Nephron progenitor cell (in vitro differentiated cells): Measurements from ENCODE around the gene KCNQ1.

Experiments
- DNase-seq: peaks from one replicate; pipeline ENCODE4 v3.0.0; 2021
- H3K27ac Mint-ChIP-seq: 2 replicates; pipeline ENCODE4 v1.8.0; 2021; ENCODE audit warnings: mild to moderate bottlenecking, moderate library complexity, mixed read lengths
- H3K27me3 Mint-ChIP-seq: 2 replicates; pipeline ENCODE4 v1.8.0; 2021; ENCODE audit warnings: mild to moderate bottlenecking, low read depth, mixed read lengths; ENCODE audit not compliant: poor library complexity
- H3K36me3 Mint-ChIP-seq: 2 replicates; pipeline ENCODE4 v1.8.0; 2021; ENCODE audit warnings: low read depth, mixed read lengths
- H3K4me1 Mint-ChIP-seq: 2 replicates; pipeline ENCODE4 v1.8.0; 2021; ENCODE audit warnings: mixed read lengths
- H3K4me3 Mint-ChIP-seq: 2 replicates; pipeline ENCODE4 v1.8.0; 2021; ENCODE audit warnings: mild to moderate bottlenecking, moderate library complexity, mixed read lengths
- H3K9me3 Mint-ChIP-seq: 2 replicates; pipeline ENCODE4 v1.8.0; 2021; ENCODE audit warnings: mild to moderate bottlenecking, moderate library complexity, mixed read lengths
- TF ChIP-seq, protein P1 (sequence below): fragments of 200-600 bp; sonication (generic); IDR thresholded peaks from 2 replicates; pipeline ENCODE4 v1.5.0; 2021; ENCODE audit warnings: antibody characterized with exemption

KCNQ1 gene

DNA sequence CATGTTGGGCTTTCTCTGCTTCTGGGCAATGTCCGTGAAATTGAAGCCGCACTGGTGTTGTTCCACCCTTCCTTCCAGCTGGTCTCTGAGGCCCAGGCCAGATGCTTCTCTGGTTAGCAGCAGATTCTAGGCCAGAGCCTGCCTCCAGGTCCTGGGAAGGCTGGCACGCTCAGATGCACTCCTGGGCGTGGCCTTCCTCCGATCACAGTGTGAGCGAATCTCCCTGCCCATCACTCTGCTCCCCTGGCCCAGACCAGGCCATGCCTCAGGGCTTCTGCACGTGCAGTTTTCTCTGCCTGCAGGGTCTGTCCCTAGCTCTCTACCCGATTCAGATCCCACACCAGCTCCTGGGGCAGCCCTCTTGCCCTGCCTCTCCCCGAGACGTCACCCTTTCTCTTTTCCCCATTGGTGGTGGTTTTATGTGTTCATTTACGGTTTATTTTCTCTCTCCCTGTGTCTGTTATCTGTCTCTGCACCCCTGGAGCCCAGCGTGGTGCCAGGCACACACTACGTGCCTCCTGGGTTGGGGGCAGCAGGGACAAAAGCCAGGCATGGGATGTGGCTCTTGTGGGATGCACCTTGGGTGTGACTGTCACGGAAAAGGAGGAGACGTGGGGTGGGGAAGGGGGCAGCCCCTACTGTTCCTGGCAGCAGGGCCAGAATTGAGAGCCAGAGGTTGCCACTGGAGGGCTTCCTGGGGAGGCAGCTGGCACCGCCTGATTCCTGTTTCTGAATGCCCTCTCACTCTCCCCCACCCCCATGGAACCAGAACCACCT, 66.0 kb downstream of the KCNQ1 start:
- DNase-seq, result no peak
- no peaks in the 10 kb centered on the region for H3K9me3 Mint-ChIP-seq

GRCh38 chr11:2511421-2512369, 66.9 kb downstream of the KCNQ1 start:
- no peak overlapping the region for H3K27ac Mint-ChIP-seq
- no peaks in the 10 kb centered on the region for H3K36me3 Mint-ChIP-seq
- H3K27me3 Mint-ChIP-seq, result peaks cover 30% of the 10 kb centered on the region
- H3K4me3 Mint-ChIP-seq, result no peak overlapping the region
- DNase-seq, result no peak
- TF ChIP-seq, protein P1, sequence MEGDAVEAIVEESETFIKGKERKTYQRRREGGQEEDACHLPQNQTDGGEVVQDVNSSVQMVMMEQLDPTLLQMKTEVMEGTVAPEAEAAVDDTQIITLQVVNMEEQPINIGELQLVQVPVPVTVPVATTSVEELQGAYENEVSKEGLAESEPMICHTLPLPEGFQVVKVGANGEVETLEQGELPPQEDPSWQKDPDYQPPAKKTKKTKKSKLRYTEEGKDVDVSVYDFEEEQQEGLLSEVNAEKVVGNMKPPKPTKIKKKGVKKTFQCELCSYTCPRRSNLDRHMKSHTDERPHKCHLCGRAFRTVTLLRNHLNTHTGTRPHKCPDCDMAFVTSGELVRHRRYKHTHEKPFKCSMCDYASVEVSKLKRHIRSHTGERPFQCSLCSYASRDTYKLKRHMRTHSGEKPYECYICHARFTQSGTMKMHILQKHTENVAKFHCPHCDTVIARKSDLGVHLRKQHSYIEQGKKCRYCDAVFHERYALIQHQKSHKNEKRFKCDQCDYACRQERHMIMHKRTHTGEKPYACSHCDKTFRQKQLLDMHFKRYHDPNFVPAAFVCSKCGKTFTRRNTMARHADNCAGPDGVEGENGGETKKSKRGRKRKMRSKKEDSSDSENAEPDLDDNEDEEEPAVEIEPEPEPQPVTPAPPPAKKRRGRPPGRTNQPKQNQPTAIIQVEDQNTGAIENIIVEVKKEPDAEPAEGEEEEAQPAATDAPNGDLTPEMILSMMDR, result no peak
- H3K9me3 Mint-ChIP-seq, result no peaks in the 10 kb centered on the region
- peaks cover 5% of the 10 kb centered on the region for H3K4me1 Mint-ChIP-seq

More for the DNA sequence above, 66.0 kb downstream of the KCNQ1 start:
- no peak overlapping the region for H3K27ac Mint-ChIP-seq
- H3K4me1 Mint-ChIP-seq, result peaks cover 5% of the 10 kb centered on the region
- no peak overlapping the region for H3K4me3 Mint-ChIP-seq
- TF ChIP-seq, protein P1, result no peak
- peaks cover 39% of the 10 kb centered on the region for H3K27me3 Mint-ChIP-seq
- H3K36me3 Mint-ChIP-seq, result no peaks in the 10 kb centered on the region

DNA sequence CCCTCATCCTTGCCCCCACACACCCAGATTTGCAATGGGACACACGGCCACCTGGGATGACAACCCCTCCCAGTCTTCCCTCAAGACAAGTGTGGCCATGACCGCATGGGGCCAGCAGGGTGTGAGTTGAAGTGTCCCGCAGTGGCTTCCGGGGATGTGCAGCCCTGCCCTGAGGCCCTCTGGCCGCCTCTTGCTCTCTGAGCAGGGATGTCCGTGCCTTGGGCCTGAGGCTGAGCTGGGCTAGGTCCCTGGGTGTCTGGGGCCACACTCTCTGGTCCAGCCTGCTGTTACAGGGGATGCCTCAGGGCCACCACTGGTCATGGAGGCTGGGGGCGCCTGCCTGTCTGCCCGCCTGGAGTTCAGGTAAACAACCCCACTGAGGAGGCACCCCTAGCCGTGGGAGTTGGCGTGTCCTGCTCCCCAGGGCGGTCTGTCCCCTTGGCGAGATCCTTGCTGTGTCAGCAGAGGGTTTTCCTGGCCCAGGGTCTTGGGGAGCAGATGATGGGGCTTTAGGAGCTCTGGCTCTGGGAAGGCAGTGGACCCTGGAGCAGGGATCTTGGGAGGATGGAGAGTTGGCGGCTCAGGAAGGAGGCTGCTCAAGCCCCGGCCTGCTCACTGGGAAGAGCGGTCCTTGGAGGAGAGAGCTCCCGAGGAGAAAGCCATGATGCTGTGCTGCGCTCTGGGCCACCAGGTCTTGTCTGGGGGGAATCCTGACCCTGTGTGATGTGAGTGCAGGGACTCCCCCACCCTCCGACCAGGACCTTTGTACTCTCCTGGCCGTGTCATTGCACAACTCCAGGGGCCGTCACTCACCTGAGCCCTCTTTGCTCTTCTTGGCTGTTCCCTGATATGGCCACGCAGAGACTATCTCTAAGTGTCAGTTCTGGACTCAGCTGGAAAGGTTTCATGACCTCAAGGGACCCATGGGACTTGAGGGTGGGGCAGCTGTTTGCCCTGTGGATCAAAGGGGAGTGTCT, 67.9 kb downstream of the KCNQ1 start:
- H3K4me1 Mint-ChIP-seq, result peaks cover 5% of the 10 kb centered on the region
- no peaks in the 10 kb centered on the region for H3K9me3 Mint-ChIP-seq
- no peak for DNase-seq
- H3K27ac Mint-ChIP-seq, result no peak overlapping the region
- H3K4me3 Mint-ChIP-seq, result no peak overlapping the region
- H3K36me3 Mint-ChIP-seq, result no peaks in the 10 kb centered on the region
- TF ChIP-seq, protein P1, result no peak
- peaks cover 20% of the 10 kb centered on the region for H3K27me3 Mint-ChIP-seq

DNA sequence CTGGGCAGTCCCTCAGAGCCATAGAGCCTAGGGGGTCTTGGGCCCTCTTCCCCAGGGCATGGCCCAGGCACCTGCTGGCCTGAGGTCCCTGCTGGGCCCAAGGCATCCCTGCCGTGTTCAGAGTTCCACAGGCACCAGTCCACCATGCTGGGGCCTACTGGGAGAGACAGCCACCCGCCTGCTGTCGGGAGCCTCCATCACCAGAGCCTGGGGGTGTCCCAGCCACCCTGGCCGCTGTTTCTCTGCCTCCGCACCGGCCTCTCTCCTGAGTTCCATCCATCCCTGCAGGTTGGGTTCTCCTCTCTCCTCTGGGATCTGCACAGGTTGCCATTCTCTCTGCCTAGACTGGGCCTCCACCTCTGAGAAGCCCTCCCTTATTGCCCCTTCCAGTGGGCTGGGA, 68.6 kb downstream of the KCNQ1 start:
- Mint-ChIP-seq H3K4me1 (peaks cover 5% of the 10 kb centered on the region), H3K9me3 (no peaks in the 10 kb centered on the region), H3K36me3 (no peaks in the 10 kb centered on the region), H3K4me3 (no peak overlapping the region), H3K27me3 (peaks cover 12% of the 10 kb centered on the region), H3K27ac (no peak overlapping the region)
- TF ChIP-seq, protein P1, result no peak
- DNase-seq, result no peak

GRCh38 chr11:2515401-2516275, 70.8 kb downstream of the KCNQ1 start:
- TF ChIP-seq, protein P1, result no peak
- H3K27ac Mint-ChIP-seq, result no peak overlapping the region
- DNase-seq, result no peak
- H3K4me1 Mint-ChIP-seq, result peaks cover 4% of the 10 kb centered on the region
- no peak overlapping the region for H3K4me3 Mint-ChIP-seq
- H3K9me3 Mint-ChIP-seq, result no peaks in the 10 kb centered on the region
- no peaks in the 10 kb centered on the region for H3K36me3 Mint-ChIP-seq
- peaks cover 8% of the 10 kb centered on the region for H3K27me3 Mint-ChIP-seq
